Testis (tissue), 2 donors: ENCODE measurements around the gene MC2R.

Experiments used
- POLR2A ChIP-seq: fragments of 450-650 bp; IDR thresholded peaks from one replicate; pipeline ENCODE4 v1.6.1; 2017; ENCODE audit warnings: antibody characterized with exemption, mild to moderate bottlenecking, moderate library complexity
- TF ChIP-seq, protein P1 (sequence below), 3 experiments: fragments of 450-650 bp in 2 of 3; fragments of 200-600 bp in 1 of 3; sonication (generic) in 1 of 3; IDR thresholded peaks; one replicate each; pipeline ENCODE4 v1.5.1; 2016 to 2019; ENCODE audit warnings: antibody characterized with exemption in 3 of 3, mild to moderate bottlenecking in 2 of 3, moderate library complexity in 1 of 3

GRCh38 chr18:13878857-13879256 lies 36.5 kb downstream of the MC2R start:
- TF ChIP-seq, protein P1, sequence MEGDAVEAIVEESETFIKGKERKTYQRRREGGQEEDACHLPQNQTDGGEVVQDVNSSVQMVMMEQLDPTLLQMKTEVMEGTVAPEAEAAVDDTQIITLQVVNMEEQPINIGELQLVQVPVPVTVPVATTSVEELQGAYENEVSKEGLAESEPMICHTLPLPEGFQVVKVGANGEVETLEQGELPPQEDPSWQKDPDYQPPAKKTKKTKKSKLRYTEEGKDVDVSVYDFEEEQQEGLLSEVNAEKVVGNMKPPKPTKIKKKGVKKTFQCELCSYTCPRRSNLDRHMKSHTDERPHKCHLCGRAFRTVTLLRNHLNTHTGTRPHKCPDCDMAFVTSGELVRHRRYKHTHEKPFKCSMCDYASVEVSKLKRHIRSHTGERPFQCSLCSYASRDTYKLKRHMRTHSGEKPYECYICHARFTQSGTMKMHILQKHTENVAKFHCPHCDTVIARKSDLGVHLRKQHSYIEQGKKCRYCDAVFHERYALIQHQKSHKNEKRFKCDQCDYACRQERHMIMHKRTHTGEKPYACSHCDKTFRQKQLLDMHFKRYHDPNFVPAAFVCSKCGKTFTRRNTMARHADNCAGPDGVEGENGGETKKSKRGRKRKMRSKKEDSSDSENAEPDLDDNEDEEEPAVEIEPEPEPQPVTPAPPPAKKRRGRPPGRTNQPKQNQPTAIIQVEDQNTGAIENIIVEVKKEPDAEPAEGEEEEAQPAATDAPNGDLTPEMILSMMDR (IDR thresholded peaks at IDR 0.05): no peak
- TF ChIP-seq POLR2A: no peak
